Measurements from ENCODE around the gene GIT1.
A peak's percentile ranks its signal among the peaks of the same experiment; 100 is the strongest.

GIT1 gene

DNA sequence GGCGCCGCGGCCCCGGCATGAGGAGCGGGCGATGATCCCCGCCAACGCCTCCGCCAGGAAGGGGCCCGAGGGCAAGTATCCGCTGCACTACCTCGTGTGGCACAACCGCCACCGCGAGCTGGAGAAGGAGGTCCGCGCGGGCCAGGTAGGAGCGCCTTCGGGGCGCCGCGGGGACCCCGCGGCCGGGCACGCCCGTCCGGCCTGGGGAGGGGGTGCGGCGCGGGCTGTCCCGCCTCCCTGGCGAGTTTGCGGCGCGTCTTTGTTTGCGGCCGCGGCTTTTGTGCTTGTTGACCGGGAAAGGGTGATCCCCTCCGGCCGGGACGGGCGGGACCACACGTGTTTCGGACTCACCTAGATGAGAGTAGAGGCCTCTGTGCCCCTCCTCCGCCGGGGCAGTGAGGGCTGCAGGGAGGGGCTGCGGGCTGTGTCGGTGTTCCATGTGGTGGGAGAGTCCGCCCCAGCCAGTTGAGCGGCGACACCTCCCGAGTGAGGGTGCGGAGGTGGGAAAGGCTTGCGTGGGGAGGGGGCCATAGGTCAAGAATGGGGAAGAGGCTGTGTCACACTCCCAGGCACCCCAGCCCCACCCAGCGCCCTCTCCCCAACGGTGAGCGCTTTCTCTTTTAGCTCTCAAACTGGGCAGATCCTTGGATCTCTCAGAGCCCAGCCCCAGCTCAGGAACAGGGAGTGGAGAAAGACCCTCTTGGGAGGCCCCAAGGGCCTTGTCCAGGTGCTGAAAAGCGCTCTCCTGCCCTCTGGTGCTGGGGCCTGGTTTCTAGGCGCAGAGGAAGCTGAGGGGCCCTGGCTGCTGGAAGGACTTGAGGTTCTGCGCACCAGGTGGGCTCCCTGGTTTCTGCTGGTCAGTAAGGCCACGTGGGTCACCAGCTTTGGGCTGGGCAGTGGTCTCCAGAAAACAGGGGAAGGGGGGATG, 4.4 kb upstream of the GIT1 start:
- peak overlapping the region; percentile 57 for H3K4me3 ChIP-seq (replicated peaks; ENCODE audit: low read depth, low read length)
- TF ChIP-seq, protein P1, sequence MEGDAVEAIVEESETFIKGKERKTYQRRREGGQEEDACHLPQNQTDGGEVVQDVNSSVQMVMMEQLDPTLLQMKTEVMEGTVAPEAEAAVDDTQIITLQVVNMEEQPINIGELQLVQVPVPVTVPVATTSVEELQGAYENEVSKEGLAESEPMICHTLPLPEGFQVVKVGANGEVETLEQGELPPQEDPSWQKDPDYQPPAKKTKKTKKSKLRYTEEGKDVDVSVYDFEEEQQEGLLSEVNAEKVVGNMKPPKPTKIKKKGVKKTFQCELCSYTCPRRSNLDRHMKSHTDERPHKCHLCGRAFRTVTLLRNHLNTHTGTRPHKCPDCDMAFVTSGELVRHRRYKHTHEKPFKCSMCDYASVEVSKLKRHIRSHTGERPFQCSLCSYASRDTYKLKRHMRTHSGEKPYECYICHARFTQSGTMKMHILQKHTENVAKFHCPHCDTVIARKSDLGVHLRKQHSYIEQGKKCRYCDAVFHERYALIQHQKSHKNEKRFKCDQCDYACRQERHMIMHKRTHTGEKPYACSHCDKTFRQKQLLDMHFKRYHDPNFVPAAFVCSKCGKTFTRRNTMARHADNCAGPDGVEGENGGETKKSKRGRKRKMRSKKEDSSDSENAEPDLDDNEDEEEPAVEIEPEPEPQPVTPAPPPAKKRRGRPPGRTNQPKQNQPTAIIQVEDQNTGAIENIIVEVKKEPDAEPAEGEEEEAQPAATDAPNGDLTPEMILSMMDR (IDR thresholded peaks at IDR 0.05; ENCODE audit: low read length, missing control alignments), result peak; percentile 12
- DNase-seq (ENCODE audit: low read depth), result no peak

DNA sequence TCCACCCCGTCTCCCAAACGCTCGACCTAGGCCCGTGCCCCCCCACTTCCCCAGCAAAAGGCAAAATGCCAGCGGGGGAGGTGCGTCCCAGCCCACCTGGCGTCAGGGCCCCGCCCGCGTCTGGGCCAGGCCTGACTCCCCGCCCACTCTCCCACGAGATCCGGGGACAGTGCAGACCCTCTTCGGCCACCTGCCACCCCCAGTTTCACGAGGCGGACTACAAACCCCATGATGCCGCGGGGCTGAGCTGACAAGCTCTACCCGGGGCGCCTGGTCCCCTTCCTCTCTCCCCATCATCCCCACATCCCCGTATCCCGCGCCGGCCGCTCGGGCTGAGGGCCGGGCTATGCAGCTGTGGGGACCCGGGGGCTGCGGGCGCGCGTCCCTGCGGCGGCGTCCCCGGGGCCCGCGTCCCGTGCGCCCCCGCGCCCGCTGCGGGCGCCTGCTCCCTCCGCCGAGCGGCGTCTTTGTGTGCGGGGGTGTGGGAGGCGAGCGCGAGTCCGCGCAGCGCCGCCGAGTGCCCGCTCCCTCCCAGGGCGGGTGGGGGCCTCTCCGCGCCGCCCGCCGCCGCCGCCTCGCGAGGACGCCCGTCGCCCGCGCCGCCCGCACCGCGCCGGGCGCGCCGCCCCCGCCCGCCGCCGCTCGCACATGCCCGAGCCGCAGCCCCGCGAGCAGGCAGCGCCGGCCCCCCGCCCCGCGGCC, 3.6 kb upstream of the GIT1 start, which contains the start of gene ANKRD13B:
Gene ANKRD13B, plus strand, starts transcription at position 283 of the 702 bp plus-strand sequence. CDS start 490 bp downstream, outside the sequence.
- TF ChIP-seq, protein P1 (IDR thresholded peaks at IDR 0.05; ENCODE audit: low read length, missing control alignments), result no peak
- H3K4me3 ChIP-seq (replicated peaks; ENCODE audit: low read depth, low read length), result peak within 1 kb of the TSS; percentile 57
- DNase-seq (ENCODE audit: low read depth), result no peak

DNA sequence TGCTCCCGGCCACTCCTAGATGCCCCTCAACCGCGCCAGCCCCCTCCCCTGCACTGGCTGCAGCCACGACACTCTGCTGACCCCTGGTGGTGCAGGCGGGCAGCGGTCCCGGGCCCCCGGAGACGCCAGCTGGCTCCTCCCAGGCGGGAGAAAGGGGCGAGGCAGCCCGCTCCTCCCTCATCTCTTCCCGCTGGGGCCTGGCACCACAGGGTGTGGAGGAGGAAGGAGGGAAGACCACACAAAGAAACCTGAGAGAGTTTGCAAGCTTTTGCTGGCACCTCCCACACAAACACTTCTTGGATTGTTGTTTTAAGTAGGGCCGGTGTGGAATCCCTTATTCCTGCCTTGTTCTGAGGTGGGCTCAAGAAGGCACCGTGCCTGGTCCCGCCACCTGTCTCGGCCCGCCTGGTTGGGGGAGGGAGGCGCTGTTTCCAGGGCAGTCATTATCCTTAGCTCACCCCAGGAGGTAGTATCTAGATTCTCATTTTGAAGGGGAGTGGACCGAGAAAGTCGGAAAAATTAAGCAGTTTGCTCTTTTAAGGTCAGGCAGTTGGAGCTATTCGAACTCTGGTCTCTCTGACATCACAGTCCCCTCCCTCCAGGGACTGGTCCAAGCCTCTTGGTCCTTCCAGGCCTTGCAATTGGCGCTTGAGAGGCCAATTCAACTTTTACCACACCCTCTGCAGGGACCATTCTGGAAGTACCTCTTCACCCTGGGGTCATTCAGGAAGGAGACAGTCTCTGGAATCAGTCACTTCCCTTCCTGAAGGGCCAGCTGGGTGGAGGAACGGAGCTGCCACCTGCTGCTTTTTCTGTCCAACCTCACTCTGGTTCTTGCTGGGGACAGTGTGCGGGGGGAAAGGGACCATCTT, 2.5 kb upstream of the GIT1 start:
- TF ChIP-seq, protein P1 (IDR thresholded peaks at IDR 0.05; ENCODE audit: low read length, missing control alignments), result peak; percentile 83
- H3K4me3 ChIP-seq (replicated peaks; ENCODE audit: low read depth, low read length), result peak overlapping the region; percentile 31
- peak; percentile 73 for DNase-seq (ENCODE audit: low read depth)

DNA sequence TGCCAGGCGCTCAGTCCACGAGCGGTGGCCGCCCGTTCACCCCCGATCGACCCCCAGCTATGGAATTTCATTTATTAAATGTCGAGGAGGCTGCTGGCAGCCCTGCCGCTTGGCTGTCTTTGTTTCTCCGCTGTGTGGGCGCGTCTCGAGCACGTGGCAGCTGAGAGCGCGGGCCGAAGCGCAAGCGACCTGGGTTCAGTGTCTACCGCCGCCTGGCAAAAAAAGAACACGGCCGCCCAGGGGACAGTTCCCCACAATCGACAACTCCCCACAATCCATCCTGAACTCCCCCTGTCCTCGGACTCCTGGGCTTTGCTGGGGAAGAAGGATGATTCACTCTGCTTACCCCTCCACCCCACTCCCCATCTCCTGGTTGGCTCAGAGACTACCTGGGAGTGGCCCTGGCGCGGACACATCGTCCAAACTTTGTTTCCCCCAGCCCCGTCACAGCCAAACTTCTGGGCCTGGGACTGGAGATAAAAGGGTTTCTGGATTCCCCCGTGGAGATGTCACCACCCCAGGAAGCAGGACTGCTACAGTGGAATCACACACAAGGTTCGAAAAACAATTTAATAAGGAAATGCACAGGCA, 1.8 kb upstream of the GIT1 start:
- DNase-seq (ENCODE audit: low read depth), result peak; percentile 49
- H3K4me3 ChIP-seq (replicated peaks; ENCODE audit: low read depth, low read length), result peak overlapping the region; percentile 31
- TF ChIP-seq, protein P1 (IDR thresholded peaks at IDR 0.05; ENCODE audit: low read length, missing control alignments), result no peak

DNA sequence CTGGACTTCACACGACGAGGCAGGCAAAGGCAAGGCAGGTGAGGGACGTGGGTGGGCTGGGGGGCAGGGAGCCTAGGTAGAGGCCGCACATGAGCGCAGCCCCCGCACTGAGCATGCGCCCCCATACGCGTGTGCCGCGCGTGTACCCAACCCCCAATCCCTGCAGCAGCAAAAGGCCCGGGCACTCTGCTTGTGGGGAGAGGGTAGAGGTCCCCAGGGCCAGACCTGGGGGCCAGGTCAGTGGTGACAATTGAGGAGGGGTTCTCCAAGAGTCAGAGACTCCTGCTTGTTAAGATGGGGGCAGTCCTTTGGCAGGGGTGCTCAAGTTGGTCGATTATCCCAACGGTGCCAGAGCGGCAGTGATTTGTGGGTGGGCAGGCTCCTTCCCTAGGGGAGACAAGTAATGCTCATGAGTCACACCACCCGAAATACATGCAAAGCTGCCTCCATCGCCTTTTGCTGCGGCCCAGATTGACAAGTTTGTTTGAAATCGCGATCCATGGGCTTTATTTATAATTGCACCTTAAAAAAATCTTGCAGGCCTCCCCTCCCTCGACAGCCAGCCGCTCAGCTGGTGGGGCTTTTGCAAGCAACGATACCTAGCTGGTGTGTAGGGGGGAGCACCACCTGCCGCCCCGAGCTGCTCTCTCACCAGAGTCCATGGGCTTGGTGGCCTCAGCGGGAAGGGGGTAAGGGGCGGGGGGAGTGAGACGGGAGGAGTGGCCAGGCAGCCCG, 1.1 kb upstream of the GIT1 start:
- peak; percentile 36 for DNase-seq (ENCODE audit: low read depth)
- TF ChIP-seq, protein P1 (IDR thresholded peaks at IDR 0.05; ENCODE audit: low read length, missing control alignments), result no peak
- peak overlapping the region; percentile 46 for H3K4me3 ChIP-seq (replicated peaks; ENCODE audit: low read depth, low read length)
